ENCODE data around the gene GSTA4. TPM values are rescaled to one million over a fixed set of nuclear protein-coding genes. Genes with fewer than 3 reads are reported as not detected.

GSTA4 gene
- total and polyA plus RNA-seq, 2 donors from 2014 or later: 17.4 to 47.4 TPM

- H3K9me3 ChIP-seq (ENCODE audit: control insufficient read depth in 2 of 3, insufficient read depth in 1 of 3, low read length in 3 of 3): no peaks in the 10 kb centered on the region
- FAIRE-seq (no peak), DNase-seq (no peak)
- H3K27ac ChIP-seq (ENCODE audit: low read depth in 2 of 2, low read length in 2 of 2): no peak overlapping the region
- H3K4me3 ChIP-seq (ENCODE audit: low read length in 3 of 3): no peak overlapping the region
- intact Hi-C loops (cut with DNase I): no loop called here
- no peaks in the 10 kb centered on the region for H3K4me1 ChIP-seq (ENCODE audit: control insufficient read depth in 2 of 3, insufficient read depth in 2 of 3, low read depth in 1 of 3, low read length in 3 of 3)
- no peaks in the 10 kb centered on the region for H3K27me3 ChIP-seq (ENCODE audit: control insufficient read depth, insufficient read depth, low read length)
- H3K9ac ChIP-seq (ENCODE audit: low read length in 3 of 3): no peak overlapping the region
- no peak for TF ChIP-seq CTCF (IDR thresholded peaks at IDR 0.05; ENCODE audit: borderline replicate concordance, extremely low read depth, insufficient read depth)
- H3K36me3 ChIP-seq (ENCODE audit: control insufficient read depth in 2 of 3, insufficient read depth in 3 of 3, low read length in 3 of 3): no peaks in the 10 kb centered on the region
Observed at GRCh38 chr6:52976591-52977035, 18.5 kb downstream of the GSTA4 start.

- Histone ChIP-seq H3K36me3 (ENCODE audit: control insufficient read depth in 2 of 3, insufficient read depth in 3 of 3, low read length in 3 of 3) (no peaks in the 10 kb centered on the region), H3K27ac (ENCODE audit: low read depth in 2 of 2, low read length in 2 of 2) (no peak overlapping the region), H3K4me1 (ENCODE audit: control insufficient read depth in 2 of 3, insufficient read depth in 2 of 3, low read depth in 1 of 3, low read length in 3 of 3) (no peaks in the 10 kb centered on the region), H3K27me3 (ENCODE audit: control insufficient read depth, insufficient read depth, low read length) (no peaks in the 10 kb centered on the region), H3K4me3 (ENCODE audit: low read length in 3 of 3) (no peak overlapping the region), H3K9ac (ENCODE audit: low read length in 3 of 3) (no peak overlapping the region), H3K9me3 (ENCODE audit: control insufficient read depth in 2 of 3, insufficient read depth in 1 of 3, low read length in 3 of 3) (no peaks in the 10 kb centered on the region)
- intact Hi-C loops (cut with DNase I): no loop called here
- DNase-seq (no peak), FAIRE-seq (no peak)
- TF ChIP-seq CTCF (IDR thresholded peaks at IDR 0.05; ENCODE audit: borderline replicate concordance, extremely low read depth, insufficient read depth): no peak
Observed at GRCh38 chr6:52976149-52976548, 18.9 kb downstream of the GSTA4 start.

- TF ChIP-seq CTCF (IDR thresholded peaks at IDR 0.05; ENCODE audit: borderline replicate concordance, extremely low read depth, insufficient read depth): no peak
- no peak for DNase-seq
- no peak for FAIRE-seq
Observed at GRCh38 chr6:52975580-52975979, 19.5 kb downstream of the GSTA4 start.

GRCh38 chr6:52972989-52973388, 22.1 kb downstream of the GSTA4 start:
- FAIRE-seq (no peak), DNase-seq (no peak)
- Histone ChIP-seq H3K36me3 (ENCODE audit: control insufficient read depth in 2 of 3, insufficient read depth in 3 of 3, low read length in 3 of 3) (no peaks in the 10 kb centered on the region), H3K27me3 (ENCODE audit: control insufficient read depth, insufficient read depth, low read length) (no peaks in the 10 kb centered on the region), H3K27ac (ENCODE audit: low read depth in 2 of 2, low read length in 2 of 2) (no peak overlapping the region), H3K9me3 (ENCODE audit: control insufficient read depth in 2 of 3, insufficient read depth in 1 of 3, low read length in 3 of 3) (no peaks in the 10 kb centered on the region), H3K4me3 (ENCODE audit: low read length in 3 of 3) (no peak overlapping the region), H3K9ac (ENCODE audit: low read length in 3 of 3) (no peak overlapping the region), H3K4me1 (ENCODE audit: control insufficient read depth in 2 of 3, insufficient read depth in 2 of 3, low read depth in 1 of 3, low read length in 3 of 3) (no peaks in the 10 kb centered on the region)
- intact Hi-C loops (cut with DNase I): no loop called here
- no peak for TF ChIP-seq CTCF (IDR thresholded peaks at IDR 0.05; ENCODE audit: borderline replicate concordance, extremely low read depth, insufficient read depth)

More at GRCh38 chr6:52975580-52975979, 19.5 kb downstream of the GSTA4 start:
- no peak overlapping the region for H3K4me3 ChIP-seq (ENCODE audit: low read length in 3 of 3)
- no peak overlapping the region for H3K9ac ChIP-seq (ENCODE audit: low read length in 3 of 3)
- intact Hi-C loops (cut with DNase I): no loop called here
- no peaks in the 10 kb centered on the region for H3K27me3 ChIP-seq (ENCODE audit: control insufficient read depth, insufficient read depth, low read length)
- H3K9me3 ChIP-seq (ENCODE audit: control insufficient read depth in 2 of 3, insufficient read depth in 1 of 3, low read length in 3 of 3): no peaks in the 10 kb centered on the region
- H3K4me1 ChIP-seq (ENCODE audit: control insufficient read depth in 2 of 3, insufficient read depth in 2 of 3, low read depth in 1 of 3, low read length in 3 of 3): no peaks in the 10 kb centered on the region
- no peaks in the 10 kb centered on the region for H3K36me3 ChIP-seq (ENCODE audit: control insufficient read depth in 2 of 3, insufficient read depth in 3 of 3, low read length in 3 of 3)
- H3K27ac ChIP-seq (ENCODE audit: low read depth in 2 of 2, low read length in 2 of 2): no peak overlapping the region
